OCI-LY1 (cell line): ENCODE results near the gene APLP1.

Source experiments
- CTCF ChIP-seq: fragments of 200-600 bp; sonication (generic), shearing (Covaris generic); IDR thresholded peaks from 2 replicates; pipeline ENCODE4 v1.5.1; 2017; ENCODE audit warnings: mild to moderate bottlenecking, antibody characterized with exemption, low read length, moderate library complexity, mixed read lengths
- EZH2 ChIP-seq: fragments of 200-600 bp; sonication (generic), shearing (Covaris generic); IDR thresholded peaks from 2 replicates; pipeline ENCODE4 v1.8.0; 2017; ENCODE audit warnings: borderline replicate concordance, mixed run types, mild to moderate bottlenecking, antibody characterized with exemption, low read length, moderate library complexity, mixed read lengths

- no peak for TF ChIP-seq EZH2
- no peak for TF ChIP-seq CTCF
Measured at GRCh38 chr19:35846038-35846668, 22.2 kb upstream of the APLP1 start.
